Prostate gland (tissue), 2 donors: Measurements from ENCODE around the gene PAQR7. TPM values are rescaled to one million over a fixed set of nuclear protein-coding genes. Genes with fewer than 3 reads are reported as not detected.
A peak's percentile ranks its signal among the peaks of the same experiment; 100 is the strongest.

ENCODE experiments used
- DNase-seq: peaks from one replicate; pipeline ENCODE4 v3.0.0-alpha.2; 2019; ENCODE audit warnings: low spot score
- H3K27ac ChIP-seq, 2 donors: fragments of 200-600 bp; sonication (generic); 2 replicates each; pipeline ENCODE4 v1.5.1; 2017 to 2019
- H3K27me3 ChIP-seq: fragments of 200-600 bp; sonication (generic); replicated peaks from 2 replicates; pipeline ENCODE4 v1.5.1; 2019; ENCODE audit not compliant: insufficient read depth
- H3K36me3 ChIP-seq, 2 donors: fragments of 200-600 bp; sonication (generic); 1 replicate in 1 of 2; 2 replicates in 1 of 2; pipeline versions ENCODE4 v1.5.1 to v1.8.1; 2017 to 2019
- H3K4me1 ChIP-seq: fragments of 200-600 bp; sonication (generic); replicated peaks from 2 replicates; pipeline ENCODE4 v1.5.1; 2019
- H3K4me3 ChIP-seq, 2 donors: fragments of 200-600 bp; sonication (generic); 2 replicates each; pipeline ENCODE4 v1.5.1; 2017 to 2019
- H3K9me3 ChIP-seq: fragments of 200-600 bp; sonication (generic); 2 replicates; pipeline ENCODE4 v1.5.1; 2017
- CTCF ChIP-seq, 4 experiments: fragments of 200-600 bp in 2 of 4; fragments of 450-650 bp in 2 of 4; sonication (generic) in 2 of 4; IDR thresholded peaks; 1 replicate in 3 of 4; 2 replicates in 1 of 4; pipeline ENCODE4 v1.5.1; 2016 to 2019; ENCODE audit warnings: antibody characterized with exemption in 4 of 4, mild to moderate bottlenecking in 2 of 4, moderate library complexity in 2 of 4
- POLR2A ChIP-seq: fragments of 450-650 bp; IDR thresholded peaks from one replicate; pipeline ENCODE4 v1.6.1; 2016; ENCODE audit warnings: antibody characterized with exemption, mild to moderate bottlenecking
- POLR2AphosphoS5 ChIP-seq: sonication (generic); formaldehyde crosslinking; IDR thresholded peaks from one replicate; pipeline ENCODE4 v1.6.1; 2017; ENCODE audit warnings: antibody characterized with exemption
- WGBS: methylation state at CpG from one replicate; pipeline ENCODE4 v1.1.5; 2018; 5-methylcytosine and 5-hydroxymethylcytosine counted together
- intact Hi-C: fragments of 100-400 bp; cut with DNase I; formaldehyde crosslinking; loops from one replicate; pipeline ENCODE4 v1.14.2; 2022
- total RNA-seq, 2 donors: library from RNA; depleted of rRNA; stranded (reverse); fragments of >200 nt; gene quantifications; one replicate each; pipeline ENCODE4 v1.1.0, GENCODE V29; 2016

Gene PAQR7
- total RNA-seq, 2 donors from 2014 or later = 7.8 to 74.0 TPM

- H3K27ac ChIP-seq = peak within 1 kb of the TSS; percentile 70 to 71
- intact Hi-C loops = no loop called here
- H3K36me3 ChIP-seq = no peaks in the 10 kb centered on the region
- no peaks in the 10 kb centered on the region for H3K9me3 ChIP-seq
- TF ChIP-seq POLR2AphosphoS5 (peak; percentile 77), CTCF (IDR thresholded peaks at IDR 0.05) (no peak), POLR2A (peak; percentile 74)
- DNase-seq = peak; percentile 77
- WGBS = 2% methylated on average over 63 of the region's 77 CpGs
- peaks cover 7% of the 10 kb centered on the region for H3K4me1 ChIP-seq
- H3K4me3 ChIP-seq = peak within 1 kb of the TSS; percentile 34 to 41
- no peaks in the 10 kb centered on the region for H3K27me3 ChIP-seq
Observed at GRCh38 chr1:25858906-25859789, 16.4 kb downstream of the PAQR7 start, which contains the start of gene AUNIP. Gene AUNIP (minus strand): TSS chr1:25859457. CDS start chr1:25859357, 100 bp downstream.

- Histone ChIP-seq H3K27me3 (no peaks in the 10 kb centered on the region), H3K4me3 (no peak overlapping the region), H3K9me3 (no peaks in the 10 kb centered on the region), H3K27ac (no peak overlapping the region), H3K4me1 (peaks cover 7% of the 10 kb centered on the region), H3K36me3 (no peaks in the 10 kb centered on the region)
- DNase-seq = no peak
- 46% methylated on average over 7 of the region's 7 CpGs for WGBS
- no peak for TF ChIP-seq POLR2A
- no peak for TF ChIP-seq POLR2AphosphoS5
- TF ChIP-seq CTCF (IDR thresholded peaks at IDR 0.05) = no peak
- intact Hi-C loops = no loop called here
Observed at GRCh38 chr1:25858494-25858893, 17.0 kb downstream of the PAQR7 start.

GRCh38 chr1:25856856-25857255, 18.7 kb downstream of the PAQR7 start:
- DNase-seq = no peak
- 91% methylated on average over 11 of the region's 11 CpGs for WGBS
- TF ChIP-seq POLR2A (no peak), POLR2AphosphoS5 (no peak), CTCF (IDR thresholded peaks at IDR 0.05) (no peak)

DNA sequence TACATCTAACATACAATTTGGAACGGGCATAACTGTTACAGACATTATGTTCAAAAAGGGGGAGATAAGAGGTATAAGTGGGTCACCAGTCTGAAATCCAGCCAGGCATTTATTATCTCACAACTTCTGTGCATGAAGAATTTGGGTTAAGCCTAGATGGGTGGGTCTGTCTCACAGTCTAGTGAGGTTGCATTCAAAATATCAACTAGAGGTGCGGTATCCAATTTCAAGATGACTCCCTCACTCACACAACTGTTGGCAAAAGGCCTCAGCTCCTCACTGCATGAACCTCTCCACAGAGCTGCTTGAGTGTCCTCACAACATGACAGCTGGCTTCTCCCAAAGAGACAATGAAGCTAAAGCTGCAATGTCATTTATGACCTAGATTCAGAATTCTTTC, 21.0 kb downstream of the PAQR7 start:
- Histone ChIP-seq H3K4me3 (no peak overlapping the region), H3K27ac (no peak overlapping the region), H3K27me3 (no peaks in the 10 kb centered on the region), H3K9me3 (no peaks in the 10 kb centered on the region), H3K4me1 (peaks cover 7% of the 10 kb centered on the region), H3K36me3 (no peaks in the 10 kb centered on the region)
- TF ChIP-seq POLR2AphosphoS5 (no peak), CTCF (IDR thresholded peaks at IDR 0.05) (no peak), POLR2A (no peak)
- intact Hi-C loops = no loop called here
- no peak for DNase-seq
- 92% methylated on average over 2 of the region's 2 CpGs for WGBS

More at GRCh38 chr1:25856856-25857255, 18.7 kb downstream of the PAQR7 start:
- no peaks in the 10 kb centered on the region for H3K9me3 ChIP-seq
- H3K36me3 ChIP-seq = no peaks in the 10 kb centered on the region
- H3K4me1 ChIP-seq = peaks cover 7% of the 10 kb centered on the region
- H3K27ac ChIP-seq = no peak overlapping the region
- no peaks in the 10 kb centered on the region for H3K27me3 ChIP-seq
- intact Hi-C loops = no loop called here
- H3K4me3 ChIP-seq = no peak overlapping the region

DNA sequence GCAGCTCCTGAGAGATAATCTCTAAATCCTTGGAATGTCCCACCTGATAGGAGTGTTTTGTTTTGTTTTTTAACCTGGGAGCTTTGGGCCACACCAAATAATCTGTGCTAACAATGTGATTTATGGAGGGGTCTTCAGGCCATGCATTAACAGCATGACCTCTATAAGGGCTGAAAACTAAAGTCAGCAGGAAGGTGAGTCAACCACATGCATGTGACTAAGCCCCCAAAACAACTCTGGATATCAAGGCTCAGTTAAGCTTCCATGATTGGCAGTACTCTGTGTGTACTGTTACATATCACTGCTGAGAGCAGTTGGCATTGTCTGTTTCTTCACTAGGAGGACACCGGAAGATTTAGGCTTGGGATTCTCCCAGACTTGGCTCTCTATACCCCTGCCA, 27.0 kb downstream of the PAQR7 start:
- no peaks in the 10 kb centered on the region for H3K27me3 ChIP-seq
- H3K4me1 ChIP-seq = no peaks in the 10 kb centered on the region
- intact Hi-C loops = no loop called here
- 81% methylated on average over 1 of the region's 1 CpG for WGBS
- TF ChIP-seq POLR2A = no peak
- TF ChIP-seq POLR2AphosphoS5 = no peak
- TF ChIP-seq CTCF (IDR thresholded peaks at IDR 0.05) = no peak
- H3K9me3 ChIP-seq = no peaks in the 10 kb centered on the region
- no peak for DNase-seq
- H3K27ac ChIP-seq = no peak overlapping the region
- no peak overlapping the region for H3K4me3 ChIP-seq
- H3K36me3 ChIP-seq = no peaks in the 10 kb centered on the region
